SKM-1 treated with dmso at 0.1 percent for 144 hours (cell line): Measurements from ENCODE around the gene TRIM34.
"Not testable (repeated sequence)": the region's sequence is repeated elsewhere in the genome, so short reads cannot be mapped to it uniquely, and the experiment has no call there.

Experiments
- DNase-seq: peaks from one replicate; lab custom pipeline; 2025; ENCODE audit not compliant: unreplicated experiment; lab: John Stamatoyannopoulos, UW

Gene TRIM34

DNA sequence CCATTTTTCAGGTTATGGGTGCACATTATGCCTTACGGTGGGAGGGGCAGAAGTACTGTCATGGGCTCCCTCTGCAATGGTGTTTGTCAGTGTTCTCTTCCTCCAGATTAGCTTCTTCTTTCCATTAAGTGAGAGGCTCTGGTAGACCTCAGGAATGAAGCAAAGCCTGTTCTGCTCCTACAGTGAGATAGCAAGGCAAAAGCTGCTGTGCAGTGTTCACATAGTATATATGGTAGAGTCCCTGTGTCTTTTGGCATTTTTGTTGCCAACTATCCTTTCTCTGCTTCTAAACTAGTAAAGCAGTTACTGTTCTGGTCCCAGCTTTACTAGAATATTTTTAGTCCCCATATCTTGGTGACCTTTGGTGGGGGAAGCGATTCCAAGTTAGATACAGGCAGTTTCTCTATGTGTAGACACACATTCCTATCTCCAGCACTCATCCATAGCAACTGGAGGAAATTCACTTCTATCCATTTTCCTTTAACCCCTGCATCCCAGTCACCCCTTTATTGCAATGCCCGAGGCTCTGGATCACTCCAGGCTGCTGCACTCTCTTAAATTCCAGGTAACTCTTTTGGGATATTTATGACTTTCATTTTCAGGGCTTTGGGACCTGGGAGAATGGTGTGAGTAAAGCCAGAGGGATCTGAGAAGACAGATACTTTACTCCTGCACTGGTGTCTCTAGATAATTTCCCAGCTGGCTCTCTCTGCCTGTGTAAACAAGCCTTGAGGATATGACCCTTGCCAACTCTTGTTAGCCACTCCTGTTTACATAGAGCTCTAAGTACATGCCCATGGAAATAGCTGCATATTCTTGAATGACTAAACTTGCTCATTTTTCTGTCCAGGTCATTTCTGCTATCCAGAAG lies 3.9 kb upstream of the TRIM34 start:
- DNase-seq: no peak

DNA sequence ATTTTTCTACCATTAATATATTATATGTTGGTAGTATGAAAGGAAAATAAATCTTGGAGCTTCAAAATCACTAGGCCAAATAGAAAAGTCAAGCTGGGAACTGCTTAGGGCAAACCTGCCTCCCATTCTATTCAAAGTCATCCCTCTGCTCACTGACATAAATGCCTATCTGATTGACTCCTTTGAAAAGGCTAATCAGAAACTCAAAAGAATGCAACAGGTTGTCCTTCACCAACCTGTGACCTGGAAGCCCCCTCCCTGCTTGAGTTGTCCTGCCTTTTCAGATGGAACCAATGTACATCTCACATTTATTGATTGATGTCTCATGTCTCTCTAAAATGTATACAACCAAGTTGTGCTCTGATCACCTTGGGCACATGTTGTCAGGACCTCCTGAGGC lies 3.2 kb upstream of the TRIM34 start:
- no peak for DNase-seq

DNA sequence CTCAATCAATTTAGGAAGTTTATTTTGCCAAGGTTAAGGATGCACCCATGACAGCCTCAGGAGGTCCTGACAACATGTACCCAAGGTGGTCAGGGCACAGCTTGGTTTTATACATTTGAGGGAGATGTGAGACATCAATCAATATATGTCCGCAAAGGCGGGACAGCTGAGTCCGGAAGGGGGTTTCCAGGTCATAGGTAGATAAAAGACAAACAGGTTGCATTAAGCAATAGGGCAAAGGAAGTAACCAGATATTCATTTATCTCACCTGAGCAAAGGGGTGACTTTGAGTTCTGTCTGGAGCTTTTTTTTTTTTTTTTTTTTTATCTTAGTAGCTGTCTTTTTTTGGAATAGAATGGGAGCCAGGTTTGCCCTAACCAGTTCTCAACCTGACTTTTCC lies 2.0 kb upstream of the TRIM34 start:
- DNase-seq: no peak

DNA sequence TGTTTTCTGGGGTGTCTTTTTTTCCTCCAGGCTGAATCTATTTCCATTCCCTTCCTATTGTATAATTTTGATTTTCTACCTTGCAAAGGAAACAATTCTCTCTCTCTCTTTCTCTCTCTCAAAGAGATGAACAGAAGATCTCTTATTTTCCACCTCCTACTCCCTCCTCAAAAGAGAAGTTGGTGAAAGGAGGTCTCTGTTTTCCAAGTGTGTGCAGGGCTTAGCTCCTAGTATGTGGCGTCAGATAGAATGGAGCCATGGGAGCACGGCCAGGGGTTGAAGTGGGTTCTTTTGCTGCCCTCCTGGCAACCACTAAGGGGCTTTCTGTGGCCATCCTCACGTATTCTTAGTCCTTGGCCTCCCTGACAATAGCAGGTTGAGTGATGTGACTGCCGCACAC lies 480 bp downstream of the TRIM34 start:
- no peak for DNase-seq

- no peak for DNase-seq
Observed at GRCh38 chr11:5626196-5626595, 1.4 kb downstream of the TRIM34 start.

DNA sequence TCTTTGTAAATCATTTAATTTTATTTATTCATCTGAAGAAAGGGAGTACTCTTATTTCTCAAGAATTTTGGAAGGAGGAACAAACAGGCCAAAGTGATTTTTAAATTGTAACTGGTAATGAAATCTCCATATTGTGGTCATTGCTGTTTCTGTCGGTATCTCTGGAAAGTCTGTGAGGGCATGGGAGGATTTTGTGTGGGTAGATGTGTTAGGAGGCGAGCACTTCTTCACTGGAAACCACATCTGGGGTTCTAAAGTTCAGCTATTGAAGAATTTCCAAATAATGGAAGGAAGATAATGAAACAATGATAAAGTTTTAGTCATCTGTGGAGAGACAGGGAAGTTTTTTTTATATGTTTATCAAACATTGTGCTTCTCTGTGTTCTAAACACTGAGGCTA lies 6.6 kb downstream of the TRIM34 start:
- DNase-seq: no peak

DNA sequence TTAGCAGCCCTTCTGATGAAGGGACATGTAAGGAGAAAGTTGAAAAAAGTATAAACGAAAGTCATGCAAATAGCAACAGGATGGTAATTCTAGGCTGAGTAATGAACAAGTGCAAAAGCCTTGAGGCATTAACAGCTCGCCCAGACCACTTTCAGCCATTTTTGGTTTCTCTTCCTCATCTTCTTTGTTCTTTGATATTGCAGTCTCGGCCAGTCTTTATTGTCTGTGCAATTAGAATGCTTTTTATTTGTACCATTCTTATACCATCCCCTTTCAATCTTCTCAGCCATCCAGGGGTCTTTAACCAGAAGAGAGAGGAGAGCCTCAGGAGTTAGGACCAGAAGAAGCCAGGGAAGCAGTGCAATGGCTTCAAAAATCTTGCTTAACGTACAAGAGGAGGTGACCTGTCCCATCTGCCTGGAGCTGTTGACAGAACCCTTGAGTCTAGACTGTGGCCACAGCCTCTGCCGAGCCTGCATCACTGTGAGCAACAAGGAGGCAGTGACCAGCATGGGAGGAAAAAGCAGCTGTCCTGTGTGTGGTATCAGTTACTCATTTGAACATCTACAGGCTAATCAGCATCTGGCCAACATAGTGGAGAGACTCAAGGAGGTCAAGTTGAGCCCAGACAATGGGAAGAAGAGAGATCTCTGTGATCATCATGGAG lies 7.3 kb downstream of the TRIM34 start:
- no peak for DNase-seq

DNA sequence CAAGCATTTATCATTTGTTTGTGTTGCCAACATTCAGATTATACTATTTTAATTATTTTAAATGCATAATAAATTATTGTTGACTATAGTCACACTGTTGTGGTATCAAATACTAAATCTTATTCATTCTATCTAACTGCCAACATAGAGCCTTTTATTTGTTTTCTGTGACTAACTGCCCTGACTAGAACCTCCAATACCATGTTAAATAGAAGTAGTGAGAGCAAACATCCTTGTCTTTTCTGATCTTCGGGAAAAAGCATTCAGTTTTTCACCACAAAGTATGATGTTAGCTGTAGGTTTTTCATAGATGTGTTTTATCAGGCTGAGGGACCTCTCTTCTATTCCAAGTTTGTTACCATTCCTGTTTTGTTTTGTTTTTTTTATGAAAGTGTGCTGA lies 15.2 kb downstream of the TRIM34 start:
- no peak for DNase-seq

DNA sequence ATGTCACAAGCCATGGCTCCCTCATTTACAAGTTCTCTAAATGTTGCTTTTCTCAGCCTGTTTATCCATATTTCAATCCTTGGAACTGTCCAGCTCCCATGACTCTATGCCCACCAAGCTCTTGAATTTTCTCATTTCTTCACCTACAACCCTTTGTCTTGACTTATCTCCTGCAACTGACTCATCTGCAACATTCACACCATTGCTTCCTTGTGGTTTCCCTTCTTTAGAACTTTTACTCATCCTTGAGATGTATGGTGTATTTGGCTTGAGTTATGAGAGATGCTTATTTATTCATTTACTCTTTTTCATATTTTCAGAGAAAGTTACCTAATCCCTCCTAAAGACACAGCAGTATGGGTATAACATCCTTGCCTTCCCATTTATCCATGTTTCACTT lies 18.8 kb downstream of the TRIM34 start:
- no peak for DNase-seq

GRCh38 chr11:5646139-5646538 lies 21.3 kb downstream of the TRIM34 start:
- DNase-seq: no peak

GRCh38 chr11:5655474-5655873 lies 30.7 kb downstream of the TRIM34 start:
- no peak for DNase-seq

GRCh38 chr11:5656956-5657355 lies 32.2 kb downstream of the TRIM34 start:
- not testable (repeated sequence) for DNase-seq

GRCh38 chr11:5658318-5658717 lies 33.5 kb downstream of the TRIM34 start:
- DNase-seq: no peak

DNA sequence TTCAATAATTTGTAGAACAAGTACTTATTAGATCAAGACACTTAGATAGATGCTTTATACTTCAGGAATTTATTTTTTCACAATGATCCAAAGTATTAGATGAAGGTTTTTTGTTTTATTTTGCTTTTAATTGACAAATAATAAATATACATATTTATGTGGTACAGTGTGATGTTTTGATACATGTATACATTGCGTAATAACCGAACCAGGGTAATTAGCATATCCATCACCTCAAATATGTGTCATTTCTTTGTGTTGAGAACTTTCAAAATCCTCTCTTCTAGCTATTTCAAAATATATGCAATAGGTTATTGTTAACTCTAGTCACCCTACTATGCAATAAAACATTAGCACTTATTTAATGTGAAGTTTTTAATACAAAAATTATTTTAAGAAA lies 38.7 kb downstream of the TRIM34 start:
- DNase-seq: no peak

DNA sequence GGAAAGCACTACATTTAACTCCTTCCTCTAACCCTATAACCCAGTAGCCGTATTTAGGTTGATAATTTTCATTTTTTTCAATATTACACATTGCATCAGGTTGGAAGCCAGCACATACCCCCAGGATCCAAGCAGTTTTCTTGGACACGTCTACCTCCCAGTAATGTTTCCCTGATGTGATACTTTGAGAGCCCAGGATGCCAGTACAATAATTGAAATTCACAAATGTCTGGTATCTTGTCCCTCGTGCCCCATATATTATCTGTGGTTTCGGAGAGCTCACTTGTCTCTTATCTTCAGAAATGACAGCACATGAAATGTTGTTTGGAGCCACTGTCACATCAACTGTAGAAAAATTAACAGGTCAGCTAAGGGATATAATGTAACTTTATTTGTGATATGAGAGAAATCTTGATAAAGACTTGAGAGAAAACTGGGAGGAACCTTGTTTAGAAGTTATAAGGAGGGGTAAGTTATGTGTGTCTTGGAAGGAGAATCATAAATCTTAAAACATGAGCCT lies 40.3 kb downstream of the TRIM34 start:
- DNase-seq: no peak

GRCh38 chr11:5665746-5666401 lies 41.1 kb downstream of the TRIM34 start:
- no peak for DNase-seq

DNA sequence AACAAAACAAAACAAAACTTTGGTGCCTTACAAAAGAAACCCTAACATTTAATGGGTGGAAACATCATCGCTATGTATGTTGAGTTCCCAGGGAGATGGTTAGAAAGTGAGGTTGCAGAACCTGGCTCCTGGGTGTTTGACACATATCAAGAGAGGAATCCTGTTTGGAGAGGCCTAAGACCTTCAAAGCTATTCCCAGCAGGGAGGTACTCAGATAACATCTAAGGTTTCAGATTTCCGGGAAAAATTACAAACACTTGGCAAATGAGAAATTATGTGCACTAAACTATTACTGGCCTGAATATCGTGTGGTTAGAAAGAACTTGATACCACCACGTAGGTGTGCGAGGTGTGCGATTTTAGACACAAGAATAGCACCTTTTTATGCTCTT lies 41.6 kb downstream of the TRIM34 start:
- no peak for DNase-seq

DNA sequence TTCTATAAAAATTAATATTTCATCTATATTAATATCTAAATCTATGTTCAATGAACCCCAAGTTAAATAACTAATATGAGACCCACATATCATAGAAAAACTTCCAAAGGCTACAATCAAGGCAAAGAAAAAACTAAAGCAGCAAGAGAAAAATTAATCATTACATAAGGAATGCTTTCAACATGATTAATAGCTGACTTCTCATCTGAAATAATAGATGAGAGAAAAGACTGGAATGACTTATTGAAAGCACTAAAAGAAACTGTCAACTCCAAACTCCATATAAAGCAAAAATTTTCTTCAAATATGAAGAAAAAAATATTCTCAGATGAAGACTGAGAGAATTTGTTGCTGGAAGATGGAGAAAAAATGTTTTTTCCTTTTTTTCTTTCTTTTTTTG lies 47.0 kb downstream of the TRIM34 start:
- no peak for DNase-seq

GRCh38 chr11:5674391-5674790 lies 49.6 kb downstream of the TRIM34 start:
- DNase-seq: no peak

- DNase-seq: no peak
Observed at GRCh38 chr11:5679811-5680210, 55.0 kb downstream of the TRIM34 start.

GRCh38 chr11:5682890-5683441 lies 58.2 kb downstream of the TRIM34 start:
- DNase-seq: not testable (repeated sequence)

DNA sequence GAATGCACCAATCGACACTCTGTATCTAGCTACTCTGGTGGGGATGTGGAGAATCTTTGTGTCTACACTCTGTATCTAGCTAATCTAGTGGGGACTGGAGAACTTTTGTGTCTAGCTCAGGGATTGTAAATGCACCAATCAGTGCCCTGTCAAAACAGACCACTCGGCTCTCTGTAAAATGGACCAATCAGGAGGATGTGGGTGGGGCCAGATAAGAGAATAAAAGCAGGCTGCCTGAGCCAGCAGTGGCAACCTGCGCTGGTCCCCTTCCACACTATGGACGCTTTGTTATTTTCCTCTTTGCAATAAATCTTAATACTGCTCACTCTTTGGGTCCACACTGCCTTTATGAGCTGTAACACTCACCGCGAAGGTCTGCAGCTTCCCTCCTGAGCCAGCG lies 58.8 kb downstream of the TRIM34 start:
- DNase-seq: not testable (repeated sequence)
